ENCODE measurements around the gene IL1RAPL1.

- no peak for TF ChIP-seq CTCF (IDR thresholded peaks at IDR 0.05)
- no peak for TF ChIP-seq POLR2A (IDR thresholded peaks at IDR 0.05)
These were observed 644.6 kb downstream of the IL1RAPL1 start for GRCh38 chrX:29231800-29232199.

All from thyroid gland (tissue), 4 donors.